ENCODE results near the gene RANBP10.
"Not testable (repeated sequence)": the region's sequence is repeated elsewhere in the genome, so short reads cannot be mapped to it uniquely, and the experiment has no call there.

The RANBP10 gene

GRCh38 chr16:67845291-67846062 is 39.1 kb upstream of the RANBP10 start:
- H3K27ac ChIP-seq = peak overlapping the region; percentile 92
- no peak for DNase-seq (ENCODE audit: low read depth, low spot score)
- H3K36me3 ChIP-seq (ENCODE audit: insufficient read depth, low read length) = peaks cover 6% of the 10 kb centered on the region; the same call in 1 of the 2 replicates
- no peaks in the 10 kb centered on the region for H3K9me3 ChIP-seq (ENCODE audit: low read depth, low read length)
- H3K4me3 ChIP-seq = peak overlapping the region; percentile 83
- TF ChIP-seq EZH2 (IDR thresholded peaks at IDR 0.05) (no peak), FOXP2 (optimal IDR thresholded peaks at IDR 0.05; ENCODE audit: control extremely low read depth, extremely low read length, insufficient read depth) (no peak), POLR2AphosphoS5 (IDR thresholded peaks at IDR 0.05; ENCODE audit: borderline replicate concordance, low read depth, low read length) (no peak)
- peak overlapping the region; percentile 86 for H3K9ac ChIP-seq (ENCODE audit: insufficient read length)

GRCh38 chr16:67844497-67844896 is 38.1 kb upstream of the RANBP10 start:
- H3K4me3 ChIP-seq = peak overlapping the region; percentile 90
- H3K36me3 ChIP-seq (ENCODE audit: insufficient read depth, low read length) = peaks cover 6% of the 10 kb centered on the region; the same call in 1 of the 2 replicates
- DNase-seq (ENCODE audit: low read depth, low spot score) = no peak
- H3K27ac ChIP-seq = no peak overlapping the region
- no peak overlapping the region for H3K9ac ChIP-seq (ENCODE audit: insufficient read length)
- H3K9me3 ChIP-seq (ENCODE audit: low read depth, low read length) = no peaks in the 10 kb centered on the region
- no peak for TF ChIP-seq EZH2 (IDR thresholded peaks at IDR 0.05)

- no peak overlapping the region for H3K27ac ChIP-seq
These were observed 37.0 kb upstream of the RANBP10 start for GRCh38 chr16:67843343-67843765.

GRCh38 chr16:67842509-67843342 is 36.4 kb upstream of the RANBP10 start:
- Histone ChIP-seq H3K4me3 (peak overlapping the region; percentile 90), H3K9ac (ENCODE audit: insufficient read length) (peak overlapping the region; percentile 60), H3K9me3 (ENCODE audit: low read depth, low read length) (no peaks in the 10 kb centered on the region), H3K27ac (peak overlapping the region; percentile 98; the same call in 1 of the 2 replicates), H3K36me3 (ENCODE audit: insufficient read depth, low read length) (no peaks in the 10 kb centered on the region)
- no peak for DNase-seq (ENCODE audit: low read depth, low spot score)
- TF ChIP-seq EZH2 (IDR thresholded peaks at IDR 0.05) (no peak), FOXP2 (optimal IDR thresholded peaks at IDR 0.05; ENCODE audit: control extremely low read depth, extremely low read length, insufficient read depth) (no peak), POLR2AphosphoS5 (IDR thresholded peaks at IDR 0.05; ENCODE audit: borderline replicate concordance, low read depth, low read length) (no peak; the same call in 1 of the 2 replicates)

More at GRCh38 chr16:67843343-67843765, 37.0 kb upstream of the RANBP10 start:
- peak overlapping the region; percentile 90 for H3K4me3 ChIP-seq
- H3K9ac ChIP-seq (ENCODE audit: insufficient read length) = peak overlapping the region; percentile 45
- no peaks in the 10 kb centered on the region for H3K36me3 ChIP-seq (ENCODE audit: insufficient read depth, low read length)
- no peak for TF ChIP-seq EZH2 (IDR thresholded peaks at IDR 0.05)
- TF ChIP-seq POLR2AphosphoS5 (IDR thresholded peaks at IDR 0.05; ENCODE audit: borderline replicate concordance, low read depth, low read length) = no peak
- no peak for TF ChIP-seq FOXP2 (optimal IDR thresholded peaks at IDR 0.05; ENCODE audit: control extremely low read depth, extremely low read length, insufficient read depth)
- no peaks in the 10 kb centered on the region for H3K9me3 ChIP-seq (ENCODE audit: low read depth, low read length)
- no peak for DNase-seq (ENCODE audit: low read depth, low spot score)

GRCh38 chr16:67841816-67842508 is 35.6 kb upstream of the RANBP10 start, which contains the start of gene THAP11:
Gene THAP11, plus strand, starts transcription at chr16:67842320. Its CDS starts 235 bp downstream, at chr16:67842555.
- TF ChIP-seq EZH2 (IDR thresholded peaks at IDR 0.05) (no peak), POLR2AphosphoS5 (IDR thresholded peaks at IDR 0.05; ENCODE audit: borderline replicate concordance, low read depth, low read length) (peak; percentile 38; the same call in 1 of the 2 replicates)
- DNase-seq (ENCODE audit: low read depth, low spot score) = peak; percentile 68
- peak within 1 kb of the TSS; percentile 87 for H3K9ac ChIP-seq (ENCODE audit: insufficient read length)
- peak within 1 kb of the TSS; percentile 98 for H3K27ac ChIP-seq
- H3K4me3 ChIP-seq = peak within 1 kb of the TSS; percentile 90
- no peaks in the 10 kb centered on the region for H3K9me3 ChIP-seq (ENCODE audit: low read depth, low read length)
- H3K36me3 ChIP-seq (ENCODE audit: insufficient read depth, low read length) = no peaks in the 10 kb centered on the region

GRCh38 chr16:67841198-67841815 is 34.9 kb upstream of the RANBP10 start:
- Histone ChIP-seq H3K27ac (peak overlapping the region; percentile 98), H3K9ac (ENCODE audit: insufficient read length) (peak overlapping the region; percentile 57), H3K4me3 (peak overlapping the region; percentile 90), H3K36me3 (ENCODE audit: insufficient read depth, low read length) (no peaks in the 10 kb centered on the region), H3K9me3 (ENCODE audit: low read depth, low read length) (no peaks in the 10 kb centered on the region)
- no peak for DNase-seq (ENCODE audit: low read depth, low spot score)
- no peak for TF ChIP-seq POLR2AphosphoS5 (IDR thresholded peaks at IDR 0.05; ENCODE audit: borderline replicate concordance, low read depth, low read length)
- TF ChIP-seq EZH2 (IDR thresholded peaks at IDR 0.05) = no peak
- no peak for TF ChIP-seq FOXP2 (optimal IDR thresholded peaks at IDR 0.05; ENCODE audit: control extremely low read depth, extremely low read length, insufficient read depth)

- no peaks in the 10 kb centered on the region for H3K36me3 ChIP-seq (ENCODE audit: insufficient read depth, low read length)
- no peak overlapping the region for H3K4me3 ChIP-seq
- no peak overlapping the region for H3K9ac ChIP-seq (ENCODE audit: insufficient read length)
- H3K27ac ChIP-seq = no peak overlapping the region
- TF ChIP-seq FOXP2 (optimal IDR thresholded peaks at IDR 0.05; ENCODE audit: control extremely low read depth, extremely low read length, insufficient read depth) = no peak
- TF ChIP-seq POLR2AphosphoS5 (IDR thresholded peaks at IDR 0.05; ENCODE audit: borderline replicate concordance, low read depth, low read length) = no peak
- no peaks in the 10 kb centered on the region for H3K9me3 ChIP-seq (ENCODE audit: low read depth, low read length)
- no peak for DNase-seq (ENCODE audit: low read depth, low spot score)
These were observed 31.5 kb upstream of the RANBP10 start for GRCh38 chr16:67837811-67838210.

- not testable (repeated sequence) for DNase-seq (ENCODE audit: low read depth, low spot score); H3K4me3 ChIP-seq; H3K27ac ChIP-seq; H3K9me3 ChIP-seq (ENCODE audit: low read depth, low read length); H3K36me3 ChIP-seq (ENCODE audit: insufficient read depth, low read length); H3K9ac ChIP-seq (ENCODE audit: insufficient read length)
These were observed 30.8 kb upstream of the RANBP10 start for GRCh38 chr16:67837190-67837589.

Measured in SK-N-MC (cell line).